GM23338 (cell line): ENCODE data around the gene B4GALT7. TPM values are rescaled to one million over a fixed set of nuclear protein-coding genes. Genes with fewer than 3 reads are reported as not detected.
A peak's percentile ranks its signal among the peaks of the same experiment; 100 is the strongest.

Experiments
- ATAC-seq: fragments of 200-7000 bp; cut with Tn5 transposase; 3 replicates; pipeline ENCODE4 v1.9.1; 2020
- DNase-seq: peaks from one replicate; pipeline ENCODE4 v3.0.0-alpha.2; 2015; ENCODE audit warnings: low spot score
- H2AFZ ChIP-seq: fragments of 200-600 bp; sonication (generic); 2 replicates; pipeline ENCODE4 v1.8.0; 2016; ENCODE audit warnings: antibody characterized with exemption, mild to moderate bottlenecking, moderate library complexity
- H3F3A ChIP-seq: fragments of 200-600 bp; sonication (generic); replicated peaks from 2 replicates; pipeline ENCODE4 v1.8.0; 2017; ENCODE audit warnings: antibody characterized with exemption, mixed run types, low read depth
- H3K27ac ChIP-seq: fragments of 200-600 bp; sonication (generic); 2 replicates; pipeline ENCODE4 v1.6.1; 2016; ENCODE audit warnings: low read depth
- H3K27me3 ChIP-seq: fragments of 200-600 bp; sonication (generic); 2 replicates; pipeline ENCODE4 v1.8.0; 2016; ENCODE audit warnings: mild to moderate bottlenecking, mixed run types, moderate library complexity; ENCODE audit not compliant: insufficient read depth
- H3K36me3 ChIP-seq: fragments of 200-600 bp; sonication (generic); 2 replicates; pipeline ENCODE4 v1.8.0; 2016; ENCODE audit warnings: mild to moderate bottlenecking; ENCODE audit not compliant: insufficient read depth
- H3K4me1 ChIP-seq: fragments of 200-600 bp; sonication (generic); 2 replicates; pipeline ENCODE4 v1.8.0; 2016; ENCODE audit warnings: mild to moderate bottlenecking, moderate library complexity; ENCODE audit not compliant: insufficient read depth
- H3K4me2 ChIP-seq: fragments of 200-600 bp; sonication (generic); 2 replicates; pipeline ENCODE4 v1.7.1; 2017; ENCODE audit warnings: mixed run types
- H3K4me3 ChIP-seq: fragments of 200-600 bp; sonication (generic); 2 replicates; pipeline ENCODE4 v1.6.1; 2016; ENCODE audit warnings: mixed run types
- H3K79me2 ChIP-seq: fragments of 200-600 bp; sonication (generic); replicated peaks from 2 replicates; pipeline ENCODE4 v1.8.0; 2017; ENCODE audit warnings: mild to moderate bottlenecking; ENCODE audit not compliant: insufficient read depth
- H3K9me2 ChIP-seq: fragments of 200-600 bp; sonication (generic); 2 replicates; pipeline ENCODE4 v1.8.0; 2017; ENCODE audit not compliant: insufficient read depth
- H4K20me1 ChIP-seq: fragments of 200-600 bp; sonication (generic); replicated peaks from 2 replicates; pipeline ENCODE4 v1.8.0; 2017; ENCODE audit warnings: mild to moderate bottlenecking; ENCODE audit not compliant: insufficient read depth
- H3K27ac Mint-ChIP-seq: 2 replicates; pipeline ENCODE4 v1.8.0; 2020; ENCODE audit warnings: inconsistent platforms, mild to moderate bottlenecking, moderate library complexity, mixed read lengths
- H3K27me3 Mint-ChIP-seq: 3 replicates; pipeline ENCODE4 v1.8.0; 2022; ENCODE audit warnings: low read depth, mild to moderate bottlenecking, moderate library complexity, mixed read lengths, inconsistent platforms; ENCODE audit not compliant: insufficient read depth, poor library complexity
- H3K36me3 Mint-ChIP-seq: 3 replicates; pipeline ENCODE4 v1.8.0; 2021; ENCODE audit warnings: low read depth, mild to moderate bottlenecking, inconsistent platforms, moderate library complexity, mixed read lengths
- H3K4me1 Mint-ChIP-seq: 3 replicates; pipeline ENCODE4 v1.8.0; 2020; ENCODE audit warnings: mild to moderate bottlenecking, inconsistent platforms, mixed read lengths
- H3K4me3 Mint-ChIP-seq: 3 replicates; pipeline ENCODE4 v1.8.0; 2021; ENCODE audit warnings: moderate library complexity, mild to moderate bottlenecking, inconsistent platforms, mixed read lengths
- H3K9me3 Mint-ChIP-seq: 3 replicates; pipeline ENCODE4 v1.8.0; 2020; ENCODE audit warnings: moderate library complexity, mild to moderate bottlenecking, inconsistent platforms, mixed read lengths
- CREB1 ChIP-seq: fragments of 250-450 bp; sonication (Bioruptor Pico); IDR thresholded peaks from 2 replicates; pipeline ENCODE4 v1.5.0; 2020; ENCODE audit warnings: low read depth, mild to moderate bottlenecking, moderate library complexity
- CTCF ChIP-seq, 2 experiments: fragments of 200-600 bp in 1 of 2; sonication (generic) in 1 of 2; conservative IDR thresholded peaks; 2 replicates each; pipeline versions ENCODE4 v1.5.1 to v1.6.1; 2016 to 2017; ENCODE audit warnings: antibody characterized with exemption in 2 of 2, low read depth in 2 of 2, mild to moderate bottlenecking in 2 of 2, moderate library complexity in 1 of 2
- EZH2 ChIP-seq: fragments of 200-600 bp; sonication (generic); IDR thresholded peaks from one replicate; pipeline ENCODE4 v1.8.0; 2017; ENCODE audit warnings: antibody characterized with exemption, mild to moderate bottlenecking, low read depth; ENCODE audit not compliant: unreplicated experiment
- EZH2phosphoT487 ChIP-seq: fragments of 200-600 bp; sonication (generic); IDR thresholded peaks from one replicate; pipeline ENCODE4 v1.8.1; 2018; ENCODE audit warnings: antibody characterized with exemption; ENCODE audit not compliant: unreplicated experiment
- NANOG ChIP-seq: IDR thresholded peaks from 2 replicates; pipeline ENCODE4 v1.6.1; 2016; ENCODE audit warnings: antibody characterized with exemption, borderline replicate concordance
- POLR2AphosphoS5 ChIP-seq: IDR thresholded peaks from 2 replicates; pipeline ENCODE4 v1.6.1; 2016; ENCODE audit warnings: antibody characterized with exemption, low read depth
- REST ChIP-seq: IDR thresholded peaks from one replicate; pipeline ENCODE4 v1.6.1; 2018; ENCODE audit warnings: antibody characterized with exemption; ENCODE audit not compliant: unreplicated experiment
- STAT1 ChIP-seq: IDR thresholded peaks from one replicate; pipeline ENCODE4 v1.6.1; 2016; ENCODE audit warnings: antibody characterized with exemption; ENCODE audit not compliant: unreplicated experiment
- long read RNA-seq: library from polyadenylated mRNA; unstranded; transcript quantifications from one replicate; pipeline ENCODE4 v2.0.0, GENCODE V29; 2020; ENCODE audit not compliant: unreplicated experiment
- polyA plus RNA-seq: library from polyadenylated mRNA; unstranded; fragments of >200 nt; fragmentation: Nextera tagmentation; extraction: Ambion mirVana; gene quantifications from 2 replicates; pipeline ENCODE4 v1.2.1, GENCODE V29; 2016
- total RNA-seq: library from RNA; depleted of rRNA; stranded (reverse); fragments of >200 nt; shearing (Covaris generic); gene quantifications from 2 replicates; pipeline ENCODE4 v1.2.3, GENCODE V29; 2014; rRNA removed

The B4GALT7 gene
- total RNA-seq (17.6 and 23.3 TPM in 2 replicates), polyA plus RNA-seq (10.0 and 10.4 TPM in 2 replicates)
- long read RNA-seq, transcript B4GALT7-201 (6 exons, 1,747 nt): major isoform, 28 of 30 reads
- long read RNA-seq, partial matches to known transcripts: 0 of 30 reads
- long read RNA-seq, other reads (novel, unspliced or antisense): 0 of 30 reads

DNA sequence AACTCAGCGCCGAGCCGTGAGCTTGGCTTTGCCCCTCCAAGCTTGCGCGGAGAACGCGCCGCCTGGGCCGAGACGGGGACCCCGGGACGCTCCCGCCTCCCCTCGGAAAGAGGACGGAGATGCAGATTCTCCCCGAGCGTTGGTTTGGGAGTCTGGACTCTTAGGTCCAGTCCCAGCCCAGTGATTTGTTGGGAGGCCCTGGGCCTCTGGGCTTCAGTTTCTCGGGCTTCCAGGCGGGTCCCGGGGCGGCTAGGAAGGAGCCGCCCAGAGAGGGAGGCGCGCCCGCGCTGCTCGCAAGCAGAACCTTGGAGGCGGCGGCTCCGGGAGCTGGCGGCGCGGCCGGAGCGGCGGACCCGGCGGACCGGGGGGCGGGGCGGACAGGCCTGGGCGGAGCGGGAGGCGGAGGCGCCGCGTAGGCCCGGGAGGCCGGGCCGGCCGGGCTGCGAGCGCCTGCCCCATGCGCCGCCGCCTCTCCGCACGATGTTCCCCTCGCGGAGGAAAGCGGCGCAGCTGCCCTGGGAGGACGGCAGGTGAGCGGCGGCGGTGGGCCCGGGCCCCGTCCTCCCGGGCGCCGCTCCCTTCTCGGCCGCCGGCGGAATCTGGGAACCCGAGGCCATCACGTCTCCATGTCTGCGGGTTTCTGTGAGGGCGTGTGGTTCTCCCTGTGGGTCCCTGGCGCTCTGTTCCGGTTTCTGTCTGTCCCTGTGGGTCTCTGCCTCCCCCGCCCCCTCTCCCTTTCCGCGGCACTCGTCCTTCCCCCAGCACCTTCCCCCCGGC is at the start of gene B4GALT7:
Gene B4GALT7 (plus strand): TSS at position 402 of the 777 bp plus-strand sequence. CDS start 79 bp downstream, at position 481.
- peak within 1 kb of the TSS; percentile 99 for H3K4me2 ChIP-seq
- peaks cover 19% of the 10 kb centered on the region; the same call in 1 of the 2 replicates for H3F3A ChIP-seq
- ATAC-seq (peak; percentile 92), DNase-seq (peak; percentile 90)
- H2AFZ ChIP-seq: peak within 1 kb of the TSS; percentile 94
- TF ChIP-seq CTCF (conservative IDR thresholded peaks at IDR 0.05; ENCODE audit: low read depth in 2 of 2) (no peak), POLR2AphosphoS5 (peak; percentile 91), CREB1 (peak; percentile 24; the same call in 1 of the 2 replicates)
- peak within 1 kb of the TSS; percentile 78; the same call in 1 of the 2 replicates for H3K27ac ChIP-seq
- H3K9me2 ChIP-seq: no peaks in the 10 kb centered on the region
- Mint-ChIP-seq H3K9me3 (no peaks in the 10 kb centered on the region; the same call in 2 of the 3 replicates), H3K36me3 (peaks cover 20% of the 10 kb centered on the region), H3K4me1 (peaks cover 10% of the 10 kb centered on the region; the same call in 2 of the 3 replicates), H3K4me3 (peak within 1 kb of the TSS; percentile 91), H3K27me3 (peaks cover 14% of the 10 kb centered on the region), H3K27ac (peak within 1 kb of the TSS; percentile 25; the same call in 1 of the 2 replicates)
- peak within 1 kb of the TSS; percentile 94 for H3K4me3 ChIP-seq
- H3K36me3 ChIP-seq: 0 out of 2 replicates have a peak, but pooled peaks cover 3% of the 10 kb centered on the region
- peaks cover 7% of the 10 kb centered on the region; the same call in 1 of the 2 replicates for H3K27me3 ChIP-seq
- peaks cover 5% of the 10 kb centered on the region; the same call in 1 of the 2 replicates for H3K79me2 ChIP-seq
- H3K4me1 ChIP-seq: peaks cover 4% of the 10 kb centered on the region; the same call in 1 of the 2 replicates
- peaks cover 6% of the 10 kb centered on the region; the same call in 1 of the 2 replicates for H4K20me1 ChIP-seq

DNA sequence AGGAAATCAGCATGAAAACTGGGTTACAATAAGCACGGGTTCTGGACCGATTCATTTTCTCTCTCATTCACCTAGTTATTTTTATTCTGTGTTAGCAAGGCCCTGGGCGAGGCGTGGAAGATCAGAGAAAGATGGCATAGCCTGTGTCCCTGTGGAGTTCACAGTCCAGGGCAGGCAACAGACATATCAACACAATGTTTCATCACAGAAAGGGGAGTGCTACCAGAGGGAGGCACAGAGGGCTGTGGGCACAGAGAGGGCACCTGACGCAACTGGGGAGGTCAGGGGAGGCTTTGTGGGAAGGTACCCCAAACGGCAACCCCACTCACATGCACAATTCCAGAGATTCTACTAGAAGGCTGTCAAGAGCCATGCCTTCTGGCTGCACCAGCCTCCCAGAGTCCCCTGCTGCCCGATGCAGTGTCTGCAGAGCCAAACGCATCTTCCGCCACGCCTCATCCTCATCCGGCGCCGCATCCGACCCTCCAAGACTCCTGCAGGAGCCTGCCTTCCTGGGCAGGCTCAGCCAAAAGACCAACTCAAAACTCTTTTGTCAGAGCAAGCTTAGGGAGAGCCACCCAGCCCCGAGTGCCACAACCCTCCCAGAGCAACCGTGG is 47.0 kb upstream of the B4GALT7 start:
- H3K36me3 Mint-ChIP-seq: peaks cover 22% of the 10 kb centered on the region
- ATAC-seq: peak; percentile 24
- peaks cover 10% of the 10 kb centered on the region; the same call in 1 of the 2 replicates for H3K4me1 ChIP-seq
- no peak overlapping the region for H3K27ac ChIP-seq
- no peaks in the 10 kb centered on the region for H3K27me3 ChIP-seq
- H3K27ac Mint-ChIP-seq: no peak overlapping the region
- H3K36me3 ChIP-seq: peaks cover 11% of the 10 kb centered on the region; the same call in 1 of the 2 replicates
- H3K4me2 ChIP-seq: peak overlapping the region; percentile 99
- peaks cover 29% of the 10 kb centered on the region for H3K4me1 Mint-ChIP-seq
- H3F3A ChIP-seq: peaks cover 15% of the 10 kb centered on the region
- peak; percentile 48 for DNase-seq
- H3K4me3 ChIP-seq: peak overlapping the region; percentile 98
- H3K27me3 Mint-ChIP-seq: peaks cover 12% of the 10 kb centered on the region
- peaks cover 59% of the 10 kb centered on the region for H3K79me2 ChIP-seq
- H2AFZ ChIP-seq: no peak overlapping the region
- peaks cover 44% of the 10 kb centered on the region for H4K20me1 ChIP-seq
- no peaks in the 10 kb centered on the region for H3K9me3 Mint-ChIP-seq
- no peaks in the 10 kb centered on the region for H3K9me2 ChIP-seq
- peak overlapping the region; percentile 85 for H3K4me3 Mint-ChIP-seq
- TF ChIP-seq STAT1: no peak
- no peak for TF ChIP-seq EZH2
- TF ChIP-seq REST: no peak
- TF ChIP-seq EZH2phosphoT487: no peak
- no peak for TF ChIP-seq NANOG
